Upper lobe of left lung (tissue), 6 donors: ENCODE results near the gene UCK2. TPM values are rescaled to one million over a fixed set of nuclear protein-coding genes. Genes with fewer than 3 reads are reported as not detected.

Experiments used
- ATAC-seq, 2 donors: fragments of 200-7000 bp; cut with Tn5 transposase; one replicate each; pipeline ENCODE4 v1.9.1; 2022; ENCODE audit warnings: mild to moderate bottlenecking in 2 of 2, moderate library complexity in 2 of 2; ENCODE audit not compliant: low FRiP score in 2 of 2
- DNase-seq, 2 donors: peaks; one replicate each; pipeline ENCODE4 v3.0.0-alpha.2; 2019 to 2020
- H3K27ac ChIP-seq, 4 donors: fragments of 200-600 bp; sonication (generic); one replicate each; pipeline ENCODE4 v1.5.1; 2016 to 2019
- H3K27me3 ChIP-seq, 4 donors: fragments of 200-600 bp; sonication (generic); one replicate each; pipeline ENCODE4 v1.5.1; 2017 to 2019
- H3K36me3 ChIP-seq, 4 donors: fragments of 200-600 bp; sonication (generic); one replicate each; pipeline ENCODE4 v1.5.1; 2016 to 2019
- H3K4me1 ChIP-seq, 4 donors: fragments of 200-600 bp; sonication (generic); one replicate each; pipeline ENCODE4 v1.5.1; 2018 to 2019
- H3K4me3 ChIP-seq, 4 donors: fragments of 200-600 bp; sonication (generic); one replicate each; pipeline ENCODE4 v1.5.1; 2017 to 2019; ENCODE audit warnings: mild to moderate bottlenecking in 2 of 4, moderate library complexity in 1 of 4
- H3K9me3 ChIP-seq, 4 donors: fragments of 200-600 bp; sonication (generic); one replicate each; pipeline ENCODE4 v1.5.1; 2018 to 2019
- EP300 ChIP-seq, 4 donors: sonication (generic); formaldehyde crosslinking; IDR thresholded peaks; one replicate each; pipeline ENCODE4 v1.5.1; 2017; ENCODE audit warnings: antibody characterized with exemption in 4 of 4, control low read depth in 2 of 4
- POLR2A ChIP-seq, 4 donors: fragments of 450-650 bp; IDR thresholded peaks; one replicate each; pipeline ENCODE4 v1.5.1; 2016 to 2017; ENCODE audit warnings: antibody characterized with exemption in 4 of 4, mild to moderate bottlenecking in 2 of 4
- POLR2AphosphoS5 ChIP-seq, 2 donors: sonication (generic); formaldehyde crosslinking; IDR thresholded peaks; one replicate each; pipeline ENCODE4 v1.5.1; 2017; ENCODE audit warnings: antibody characterized with exemption in 2 of 2
- WGBS, 2 donors: methylation state at CpG; one replicate each; pipeline ENCODE4 v1.1.5; 2017 to 2018; 5-methylcytosine and 5-hydroxymethylcytosine counted together
- total RNA-seq, 6 donors: library from RNA; depleted of rRNA in 4 of 6; stranded (reverse); fragments of >200 nt in 4 of 6; gene quantifications; one replicate each; pipeline versions ENCODE4 v1.1.0 to v1.2.1, GENCODE V29; 2016 to 2021
- TF ChIP-seq, protein P1 (sequence below), 6 experiments: fragments of 450-650 bp in 4 of 6; fragments of 200-600 bp in 2 of 6; sonication (generic) in 2 of 6; IDR thresholded peaks; one replicate each; pipeline ENCODE4 v1.5.1; 2016 to 2019; ENCODE audit warnings: antibody characterized with exemption in 6 of 6
- donor health status: DM: no; HTN: no; CAD: no; lungs with moderate emphysema.
- donor health status: DM: no; HTN: yes; CAD: no; lungs with severe emphysema.

UCK2 gene
- total RNA-seq, 6 donors from 2014 or later: 7.5 to 17.9 (median 9.7) TPM

DNA sequence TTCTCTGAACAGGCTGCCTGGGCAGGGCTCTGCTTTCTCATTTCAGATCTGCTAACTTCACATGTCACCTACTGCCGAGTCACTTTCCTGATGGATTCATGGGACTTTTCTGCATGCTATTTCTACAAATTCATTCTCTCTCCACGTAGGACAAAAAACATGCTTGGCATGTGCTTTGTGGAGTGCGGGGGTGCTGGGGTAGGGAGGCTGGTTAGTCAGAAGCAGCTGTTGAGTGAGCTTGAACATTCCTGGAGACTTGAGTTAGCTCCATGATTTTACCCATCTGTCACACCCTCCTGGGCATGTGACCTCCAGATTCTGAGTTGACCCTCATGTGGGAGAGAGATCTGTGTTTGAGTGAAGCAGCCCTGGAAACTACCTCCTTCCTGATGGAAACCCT, 71.4 kb downstream of the UCK2 start:
- H3K27me3 ChIP-seq: no peaks in the 10 kb centered on the region
- peak; percentile 64 to 73 for ATAC-seq
- 68 to 70% methylated on average over 3 of the region's 3 CpGs for WGBS, 2 donors
- no peaks in the 10 kb centered on the region for H3K9me3 ChIP-seq
- TF ChIP-seq EP300 (IDR thresholded peaks at IDR 0.05) (no peak), POLR2AphosphoS5 (IDR thresholded peaks at IDR 0.05) (peak; percentile 47 to 48)
- H3K36me3 ChIP-seq: peaks cover 0 to 12% (median 4%) of the 10 kb centered on the region in 4 donors
- H3K4me3 ChIP-seq: no peak overlapping the region
- H3K27ac ChIP-seq: peak overlapping the region; percentile 8 to 77 (median 22)
- DNase-seq: no peak
- peaks cover 0 to 21% (median 10%) of the 10 kb centered on the region in 4 donors for H3K4me1 ChIP-seq

DNA sequence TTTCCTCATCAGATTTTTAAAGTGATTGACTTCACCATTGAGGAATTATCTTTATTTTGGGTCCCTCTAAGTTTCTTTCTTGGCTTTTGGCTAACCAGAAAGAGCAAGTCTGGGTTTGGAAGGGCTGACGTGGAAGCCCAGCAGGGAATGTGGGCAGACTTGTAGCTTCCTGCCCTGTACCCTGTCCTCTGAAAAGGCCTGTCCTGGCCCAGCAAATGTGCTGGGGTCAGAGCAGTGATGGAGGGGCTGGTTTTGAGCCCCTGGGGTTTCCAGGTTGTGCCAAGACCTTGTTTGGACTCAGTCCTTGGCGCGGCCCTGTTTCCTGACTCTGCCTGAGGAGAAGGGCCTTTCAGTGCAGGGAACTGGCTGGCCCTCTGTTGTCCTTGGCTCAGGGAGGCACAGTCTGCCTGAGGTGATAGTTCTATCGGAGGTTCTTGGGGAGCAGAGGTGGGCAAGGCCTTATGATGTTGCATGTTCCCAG, 72.1 kb downstream of the UCK2 start:
- peak overlapping the region; percentile 8 to 77 (median 22) for H3K27ac ChIP-seq

DNA sequence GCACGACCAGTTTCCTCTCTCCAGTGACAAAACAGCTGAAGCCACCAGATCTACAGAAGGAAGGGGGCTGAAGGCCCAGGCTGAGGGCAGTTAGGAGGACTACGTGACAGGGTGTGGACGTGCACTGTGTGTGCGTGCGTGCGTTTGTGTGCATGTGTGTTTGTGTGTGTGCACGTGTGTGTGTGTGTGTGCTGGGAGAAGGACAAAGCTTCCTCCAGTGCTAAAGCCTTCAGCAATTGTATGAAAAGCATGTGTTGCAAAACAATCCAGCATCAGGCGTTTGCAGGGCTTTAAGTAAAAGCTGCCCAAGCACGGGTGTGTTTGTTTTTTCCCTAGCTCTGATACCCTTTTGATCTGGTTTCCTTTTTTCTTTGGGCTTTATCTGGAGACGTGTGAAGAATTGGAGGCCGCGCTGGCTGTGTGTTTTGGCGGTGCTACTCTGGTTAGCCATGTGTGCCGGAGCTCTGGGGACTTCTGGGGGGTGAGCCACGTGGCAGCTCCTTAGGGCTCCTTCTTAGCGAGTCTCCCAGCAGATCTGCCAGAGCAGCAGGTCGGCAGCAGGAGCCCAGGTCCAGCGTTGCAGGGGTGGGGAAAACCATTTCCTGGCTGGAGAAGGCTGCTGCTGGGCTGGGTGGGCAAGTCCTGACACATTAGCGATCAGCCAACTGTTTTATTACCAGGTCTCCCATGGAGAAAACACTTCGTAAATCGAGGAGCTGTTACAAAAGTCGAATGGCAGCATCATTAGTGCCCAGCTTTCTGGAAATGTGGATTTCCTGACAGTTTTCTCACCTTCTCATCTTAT, 73.4 kb downstream of the UCK2 start:
- peak overlapping the region in 1 of 4 donors; percentile 1 for H3K27ac ChIP-seq
- DNase-seq (no peak), ATAC-seq (no peak)

More for the DNA sequence above, 72.1 kb downstream of the UCK2 start:
- TF ChIP-seq EP300 (IDR thresholded peaks at IDR 0.05) (no peak), POLR2A (IDR thresholded peaks at IDR 0.05) (no peak), POLR2AphosphoS5 (IDR thresholded peaks at IDR 0.05) (no peak)
- TF ChIP-seq, protein P1, sequence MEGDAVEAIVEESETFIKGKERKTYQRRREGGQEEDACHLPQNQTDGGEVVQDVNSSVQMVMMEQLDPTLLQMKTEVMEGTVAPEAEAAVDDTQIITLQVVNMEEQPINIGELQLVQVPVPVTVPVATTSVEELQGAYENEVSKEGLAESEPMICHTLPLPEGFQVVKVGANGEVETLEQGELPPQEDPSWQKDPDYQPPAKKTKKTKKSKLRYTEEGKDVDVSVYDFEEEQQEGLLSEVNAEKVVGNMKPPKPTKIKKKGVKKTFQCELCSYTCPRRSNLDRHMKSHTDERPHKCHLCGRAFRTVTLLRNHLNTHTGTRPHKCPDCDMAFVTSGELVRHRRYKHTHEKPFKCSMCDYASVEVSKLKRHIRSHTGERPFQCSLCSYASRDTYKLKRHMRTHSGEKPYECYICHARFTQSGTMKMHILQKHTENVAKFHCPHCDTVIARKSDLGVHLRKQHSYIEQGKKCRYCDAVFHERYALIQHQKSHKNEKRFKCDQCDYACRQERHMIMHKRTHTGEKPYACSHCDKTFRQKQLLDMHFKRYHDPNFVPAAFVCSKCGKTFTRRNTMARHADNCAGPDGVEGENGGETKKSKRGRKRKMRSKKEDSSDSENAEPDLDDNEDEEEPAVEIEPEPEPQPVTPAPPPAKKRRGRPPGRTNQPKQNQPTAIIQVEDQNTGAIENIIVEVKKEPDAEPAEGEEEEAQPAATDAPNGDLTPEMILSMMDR (IDR thresholded peaks at IDR 0.05): no peak
- DNase-seq: no peak
- H3K27me3 ChIP-seq: no peaks in the 10 kb centered on the region
- no peaks in the 10 kb centered on the region for H3K9me3 ChIP-seq
- 83 to 94% methylated on average over 4 of the region's 4 CpGs for WGBS, 2 donors
- ATAC-seq: peak in 1 of 2 donors; percentile 31
- no peak overlapping the region for H3K4me3 ChIP-seq
- H3K36me3 ChIP-seq: peaks cover 0 to 12% (median 4%) of the 10 kb centered on the region in 4 donors
- peaks cover 0 to 21% (median 12%) of the 10 kb centered on the region in 4 donors for H3K4me1 ChIP-seq

DNA sequence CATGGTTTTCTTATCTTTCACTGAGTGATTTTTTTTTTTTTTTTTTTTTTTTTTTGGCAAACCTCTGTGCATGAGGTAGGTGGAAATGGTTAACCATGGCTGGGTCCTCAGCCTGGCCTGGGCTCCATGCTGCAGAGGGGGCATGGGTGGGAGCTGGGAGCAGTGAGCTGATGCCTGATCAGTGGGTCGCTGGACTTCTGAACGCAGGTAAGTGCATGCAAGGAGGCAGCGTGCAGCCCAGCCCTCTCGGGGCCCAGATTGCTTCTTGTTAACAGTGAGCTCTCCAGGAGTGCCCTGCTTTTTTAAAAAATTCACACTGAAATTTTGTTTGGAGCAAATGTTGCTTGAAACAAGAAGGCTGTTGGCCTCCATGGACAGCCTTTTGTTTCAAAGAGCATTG, 75.2 kb downstream of the UCK2 start:
- 98 to 99% methylated on average over 4 of the region's 4 CpGs for WGBS, 2 donors
- no peak for ATAC-seq
- Histone ChIP-seq H3K4me1 (peaks cover 0 to 21% (median 12%) of the 10 kb centered on the region in 4 donors), H3K27me3 (no peaks in the 10 kb centered on the region), H3K9me3 (no peaks in the 10 kb centered on the region), H3K27ac (no peak overlapping the region), H3K36me3 (peaks cover 0 to 20% (median 0%) of the 10 kb centered on the region in 4 donors), H3K4me3 (no peak overlapping the region)
- peak in 1 of 2 donors; percentile 57 for DNase-seq
- TF ChIP-seq, protein P1 (IDR thresholded peaks at IDR 0.05): no peak
- TF ChIP-seq POLR2A (IDR thresholded peaks at IDR 0.05): no peak
- no peak for TF ChIP-seq EP300 (IDR thresholded peaks at IDR 0.05)
- TF ChIP-seq POLR2AphosphoS5 (IDR thresholded peaks at IDR 0.05): no peak

More for the DNA sequence above, 73.4 kb downstream of the UCK2 start:
- H3K9me3 ChIP-seq: no peaks in the 10 kb centered on the region
- H3K4me1 ChIP-seq: peaks cover 0 to 21% (median 12%) of the 10 kb centered on the region in 4 donors
- no peak overlapping the region for H3K4me3 ChIP-seq
- H3K36me3 ChIP-seq: peaks cover 0 to 9% (median 4%) of the 10 kb centered on the region in 4 donors
- 58 to 62% methylated on average over 17 to 22 of the region's 22 CpGs for WGBS, 2 donors
- no peaks in the 10 kb centered on the region for H3K27me3 ChIP-seq
- TF ChIP-seq POLR2AphosphoS5 (IDR thresholded peaks at IDR 0.05) (no peak), POLR2A (IDR thresholded peaks at IDR 0.05) (no peak), EP300 (IDR thresholded peaks at IDR 0.05) (no peak)
- TF ChIP-seq, protein P1 (IDR thresholded peaks at IDR 0.05): no peak

DNA sequence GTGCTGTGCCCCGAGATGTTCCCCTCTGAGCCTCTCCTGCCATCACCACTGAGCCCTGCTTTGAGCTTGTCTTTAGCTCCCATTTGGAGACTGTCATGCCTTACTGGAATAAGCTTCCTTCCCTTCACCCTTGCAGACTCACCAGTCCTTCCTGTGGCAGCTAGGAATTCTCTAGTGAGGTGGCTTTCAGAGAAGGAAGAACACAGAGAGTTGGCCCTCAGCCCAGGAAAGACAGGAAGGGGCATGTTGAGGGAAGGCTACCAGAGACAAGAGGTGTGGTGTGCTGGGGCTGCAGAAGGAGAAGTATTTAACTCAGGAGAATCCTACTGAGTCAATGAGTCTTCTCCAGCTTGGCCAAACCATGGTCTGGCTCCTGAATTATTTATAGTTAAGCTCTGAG, 76.3 kb downstream of the UCK2 start:
- DNase-seq (no peak), ATAC-seq (no peak)
- Histone ChIP-seq H3K27me3 (no peaks in the 10 kb centered on the region), H3K36me3 (peaks cover 0 to 23% (median 0%) of the 10 kb centered on the region in 4 donors), H3K4me1 (peaks cover 0 to 14% (median 9%) of the 10 kb centered on the region in 4 donors), H3K4me3 (no peak overlapping the region), H3K9me3 (no peaks in the 10 kb centered on the region), H3K27ac (no peak overlapping the region)
- TF ChIP-seq, protein P1 (IDR thresholded peaks at IDR 0.05): no peak
- TF ChIP-seq EP300 (IDR thresholded peaks at IDR 0.05): no peak
- no peak for TF ChIP-seq POLR2A (IDR thresholded peaks at IDR 0.05)
- no peak for TF ChIP-seq POLR2AphosphoS5 (IDR thresholded peaks at IDR 0.05)
- 59% methylated on average over 1 of the region's 1 CpG; no CpG with 5 or more reads in 1 of the 2 donors for WGBS, 2 donors
